GM19324 (cell line): ENCODE results near the gene ST3GAL6.

Experiments used
- ATAC-seq: cut with Tn5 transposase; IDR thresholded peaks from one replicate; pipeline ENCODE4 v1.9.1; 2021; ENCODE audit warnings: mild to moderate bottlenecking, moderate library complexity; ENCODE audit not compliant: unreplicated experiment, low FRiP score

Gene ST3GAL6

GRCh38 chr3:98772022-98772421 lies 8.9 kb downstream of the ST3GAL6 start:
- no peak for ATAC-seq

- ATAC-seq: no peak
Measured at GRCh38 chr3:98775459-98776139, 12.5 kb downstream of the ST3GAL6 start.

GRCh38 chr3:98776140-98776493 lies 13.0 kb downstream of the ST3GAL6 start:
- no peak for ATAC-seq

DNA sequence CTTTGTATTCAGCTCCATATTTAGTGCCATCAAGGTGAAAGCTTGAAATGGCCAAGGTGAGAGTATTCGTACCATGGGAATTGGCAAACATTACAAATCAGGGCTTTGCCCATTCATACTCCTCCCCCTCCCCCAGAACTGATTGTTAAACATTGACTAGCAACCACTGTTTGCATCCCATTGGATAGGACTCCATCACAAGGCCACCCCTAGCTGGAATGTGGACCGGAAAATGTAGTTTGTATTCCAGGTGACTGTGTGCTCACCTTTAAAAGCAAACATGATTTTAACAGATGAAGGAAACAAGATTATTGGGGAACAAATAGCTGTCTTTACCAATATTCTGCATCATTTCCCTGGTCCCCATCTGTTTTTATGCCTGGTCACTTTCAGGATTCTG lies 14.1 kb downstream of the ST3GAL6 start:
- no peak for ATAC-seq

- ATAC-seq: no peak
Measured at GRCh38 chr3:98777801-98778220, 14.7 kb downstream of the ST3GAL6 start.

DNA sequence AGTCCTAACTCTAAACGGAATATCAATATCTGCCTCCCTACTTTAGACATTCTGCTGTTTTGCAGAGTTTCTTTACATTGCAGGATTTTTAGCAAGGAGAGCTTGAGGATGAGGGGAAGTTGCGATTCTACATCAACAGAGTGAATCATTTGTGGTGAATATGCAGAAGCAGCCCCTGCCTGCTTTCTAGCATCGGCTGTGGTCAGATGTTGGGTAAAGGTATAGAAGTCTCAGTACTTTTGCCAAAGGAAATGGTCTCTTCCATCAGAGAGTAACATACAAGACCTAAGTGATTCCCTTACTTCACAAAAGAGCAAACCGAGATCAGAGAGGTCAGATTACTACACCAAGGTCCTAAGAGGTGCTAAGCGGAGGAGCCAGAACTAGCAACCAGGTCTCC lies 15.2 kb downstream of the ST3GAL6 start:
- ATAC-seq: no peak

DNA sequence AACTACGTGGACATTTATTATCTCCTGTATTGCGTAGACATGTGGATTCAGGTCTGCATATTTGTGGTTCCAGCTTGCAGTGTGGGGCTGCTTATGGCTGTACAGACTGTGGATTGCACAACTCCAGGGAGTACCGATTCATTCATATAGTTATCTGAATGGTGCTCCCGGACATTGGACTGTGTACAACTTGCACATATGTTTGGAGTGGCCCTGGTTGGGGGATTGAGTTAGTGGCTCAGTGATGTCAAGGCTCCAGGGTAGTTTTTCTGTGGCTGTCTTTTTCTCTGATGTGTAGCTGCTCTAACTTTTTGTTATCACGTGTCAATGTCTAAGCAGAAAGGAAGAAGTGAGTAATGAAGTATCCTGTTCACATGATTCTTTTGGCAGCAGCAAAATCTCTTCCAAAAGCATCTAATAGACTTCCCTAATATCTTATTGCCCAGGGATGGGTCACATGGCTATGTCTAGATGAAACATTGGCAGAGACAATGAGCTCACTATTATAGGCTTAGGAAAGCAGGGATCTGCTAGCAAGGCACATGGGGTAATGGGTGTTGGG lies 15.8 kb downstream of the ST3GAL6 start:
- ATAC-seq: no peak

GRCh38 chr3:98779541-98780335 lies 16.6 kb downstream of the ST3GAL6 start:
- no peak for ATAC-seq

GRCh38 chr3:98780343-98780742 lies 17.2 kb downstream of the ST3GAL6 start:
- ATAC-seq: no peak

DNA sequence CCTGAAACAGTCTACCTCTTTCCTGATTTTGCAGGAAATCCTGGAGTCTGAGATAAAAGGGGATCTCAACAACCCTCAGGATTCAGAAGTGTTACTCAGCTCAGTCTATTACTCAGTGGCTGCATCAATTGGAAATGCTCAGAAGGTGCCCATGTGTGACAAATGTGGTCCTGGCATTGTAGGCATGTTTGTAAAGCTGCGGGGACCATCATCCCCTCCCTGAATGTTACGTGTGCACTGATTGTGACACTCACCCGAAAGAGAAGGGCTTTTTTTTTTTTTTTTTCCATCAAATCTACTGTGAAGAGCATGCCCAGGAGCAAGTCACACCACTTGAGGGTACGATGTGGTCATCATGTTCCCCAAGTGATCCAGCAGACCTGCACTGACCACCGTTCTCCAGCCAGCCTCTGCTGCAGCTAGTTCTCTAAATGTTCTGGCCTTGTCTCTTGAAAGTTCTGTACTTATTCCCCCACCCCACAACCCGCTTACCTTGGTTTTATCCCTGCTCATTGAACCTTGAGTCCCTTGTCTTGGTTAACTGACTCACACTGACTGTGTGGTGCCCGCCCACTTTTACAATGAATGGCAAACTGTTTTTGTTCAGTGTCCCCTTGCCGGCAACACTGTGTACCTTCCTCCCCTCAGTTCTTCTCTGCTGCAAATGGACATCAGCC lies 19.8 kb downstream of the ST3GAL6 start:
- no peak for ATAC-seq

- no peak for ATAC-seq
Measured at GRCh38 chr3:98784042-98784441, 20.9 kb downstream of the ST3GAL6 start.

DNA sequence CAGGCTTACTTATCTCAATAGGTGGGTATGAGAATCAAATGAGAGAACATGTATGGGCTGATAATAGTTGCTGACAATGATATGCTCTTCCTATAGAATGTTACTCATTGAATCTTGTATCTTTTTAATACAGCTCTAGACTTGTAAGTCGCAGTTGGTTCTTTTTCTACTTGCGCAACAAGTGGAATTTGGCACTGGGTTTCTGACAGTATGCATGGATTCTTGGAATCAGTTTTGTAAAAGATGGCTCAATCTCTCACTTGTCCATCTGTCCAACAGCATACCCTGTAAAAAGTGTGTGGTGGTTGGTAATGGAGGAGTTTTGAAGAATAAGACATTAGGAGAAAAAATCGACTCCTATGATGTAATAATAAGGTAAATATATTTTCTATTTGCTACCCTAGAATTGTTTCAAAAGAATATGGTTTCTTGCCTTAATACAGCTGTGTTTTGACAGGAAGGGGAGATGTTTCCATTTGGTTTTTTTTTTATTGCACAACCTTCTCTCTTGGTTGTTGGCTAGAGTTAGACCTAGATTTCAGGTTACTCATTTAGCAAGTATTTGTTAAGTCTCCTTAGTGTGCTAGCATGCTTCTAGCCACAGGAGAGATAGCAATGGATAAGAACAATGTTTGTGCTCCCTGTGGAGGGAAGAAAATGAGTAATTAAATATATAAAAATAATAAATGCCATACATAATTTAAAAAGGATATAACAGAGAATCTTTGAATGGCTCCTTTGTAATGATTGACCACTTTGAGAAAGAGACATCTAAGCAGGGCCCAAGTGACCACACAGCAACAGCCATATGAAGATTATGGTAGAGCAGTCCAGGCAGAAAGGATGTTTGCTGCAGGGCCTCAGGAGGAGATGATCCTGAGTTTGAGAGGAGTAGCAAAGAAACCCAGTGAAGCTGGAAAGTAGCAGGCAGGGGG lies 21.8 kb downstream of the ST3GAL6 start:
- no peak for ATAC-seq

GRCh38 chr3:98786364-98787006 lies 23.3 kb downstream of the ST3GAL6 start:
- ATAC-seq: no peak

DNA sequence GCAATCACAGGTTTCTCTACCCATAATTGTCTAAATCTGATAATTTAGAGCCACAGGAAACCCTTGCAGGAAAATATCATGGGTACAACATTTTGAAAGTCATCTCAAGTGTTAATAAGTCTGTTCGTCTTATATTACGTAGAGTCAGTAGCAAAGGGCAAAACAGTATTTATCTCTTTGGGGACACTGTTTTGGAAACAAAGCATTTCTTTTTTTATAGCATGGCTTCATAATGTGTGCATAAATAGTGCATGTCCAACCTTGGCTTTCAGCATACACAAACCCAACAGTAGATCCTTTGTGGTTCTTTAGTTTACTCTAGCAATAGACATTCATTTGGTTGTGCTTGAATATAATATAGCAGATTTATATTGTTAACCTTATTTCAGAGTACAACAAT lies 24.0 kb downstream of the ST3GAL6 start:
- ATAC-seq: no peak

DNA sequence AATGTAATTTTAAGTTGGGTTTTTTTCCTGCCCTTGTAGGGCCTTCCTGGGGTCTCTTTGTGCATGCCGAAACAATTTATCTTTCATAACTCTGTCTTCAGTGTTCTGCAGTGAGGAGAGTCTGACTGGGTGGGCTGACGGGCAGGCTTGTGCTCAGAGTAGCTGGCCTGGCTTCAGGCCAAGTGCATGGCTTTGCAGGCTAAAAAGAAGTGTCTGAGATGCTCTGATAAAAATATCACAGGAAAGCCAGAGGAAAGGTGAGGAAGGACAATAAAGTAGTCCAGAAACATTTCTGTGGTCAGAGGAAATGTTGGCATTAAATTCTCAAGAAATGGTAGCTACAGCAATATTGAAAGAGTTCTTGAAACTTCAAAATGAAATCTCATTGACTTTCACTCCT lies 25.5 kb downstream of the ST3GAL6 start:
- ATAC-seq: no peak

DNA sequence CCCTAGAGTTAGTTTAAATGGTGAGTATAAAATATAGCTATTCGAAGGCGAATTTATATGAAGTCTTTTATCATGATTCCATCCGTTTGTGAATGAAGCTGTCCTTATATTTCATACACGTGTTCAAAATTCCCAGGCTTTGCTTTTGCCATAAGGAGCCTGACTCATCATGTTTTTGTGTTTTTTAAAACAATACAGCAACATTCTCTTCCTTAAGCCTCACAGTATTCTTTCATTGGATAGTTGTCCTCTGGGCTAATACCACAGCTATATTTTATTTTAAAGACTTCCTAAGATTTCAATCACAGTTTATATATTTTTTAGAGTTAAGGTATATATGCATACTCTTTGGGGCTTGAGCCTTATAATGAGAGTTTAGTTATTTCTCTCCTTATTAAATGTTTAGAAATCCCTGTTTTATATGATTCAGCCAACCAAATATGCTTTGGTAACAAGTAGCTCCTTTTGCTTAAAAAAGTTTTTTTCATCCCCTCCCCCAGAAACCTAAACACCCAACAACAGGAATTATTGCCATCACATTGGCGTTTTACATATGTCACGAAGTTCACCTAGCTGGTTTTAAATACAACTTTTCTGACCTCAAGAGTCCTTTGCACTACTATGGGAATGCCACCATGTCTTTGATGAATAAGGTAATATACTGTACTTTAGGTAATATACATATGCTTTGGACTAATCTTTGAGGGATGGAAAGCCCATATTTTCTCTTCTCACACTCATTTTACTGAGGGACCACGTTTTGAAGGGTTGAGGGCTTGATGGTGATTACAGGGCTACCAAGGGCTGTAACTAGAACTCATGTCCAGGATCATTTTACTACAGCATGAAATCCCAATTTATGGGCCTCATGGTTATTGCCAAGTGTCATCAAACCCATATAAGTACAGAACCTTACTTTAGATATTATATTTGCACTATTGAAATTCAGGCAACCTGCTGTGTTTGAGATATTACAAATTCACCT lies 28.5 kb downstream of the ST3GAL6 start:
- no peak for ATAC-seq

DNA sequence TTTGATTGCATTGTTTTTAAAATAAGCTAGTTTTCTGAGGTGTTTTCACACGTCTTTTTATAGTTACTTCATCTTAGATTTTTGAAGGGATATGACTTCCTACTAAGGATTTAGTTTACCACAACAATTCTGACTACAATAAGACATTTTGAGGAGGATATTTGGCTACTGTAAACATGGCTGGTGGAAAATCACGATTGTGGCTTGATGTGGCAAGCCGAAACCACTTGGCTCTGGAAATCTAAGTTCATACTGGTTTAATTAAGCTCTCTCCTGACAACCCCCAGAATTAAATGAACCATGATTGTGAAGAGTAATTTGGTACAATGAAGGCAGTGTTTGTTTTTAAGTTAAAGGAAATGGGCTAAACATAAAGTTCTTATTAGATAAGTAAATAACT lies 30.8 kb downstream of the ST3GAL6 start:
- no peak for ATAC-seq

- no peak for ATAC-seq
Measured at GRCh38 chr3:98796334-98796733, 33.2 kb downstream of the ST3GAL6 start.

DNA sequence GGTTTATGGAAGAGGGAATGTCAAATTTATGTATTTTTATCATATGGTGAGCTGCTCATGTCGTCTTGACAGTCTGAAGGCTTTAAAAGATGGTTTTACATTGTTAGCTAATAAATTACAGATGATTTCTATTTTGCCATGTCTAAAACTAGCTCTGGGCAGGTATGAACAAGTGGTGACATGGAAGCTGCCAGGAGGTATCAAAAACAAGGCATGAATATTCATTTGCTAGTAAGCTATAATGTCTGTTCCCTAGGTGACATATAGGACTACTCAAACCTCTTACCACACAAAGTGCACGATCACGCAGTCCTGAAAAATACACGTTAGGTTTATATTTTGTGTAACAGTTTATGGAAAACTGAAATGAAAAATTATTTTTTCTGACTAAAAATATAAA lies 34.8 kb downstream of the ST3GAL6 start:
- ATAC-seq: no peak
